Kidney glomerular epithelial cell (primary cell): ENCODE data around the gene DCAF11.

Experiments used
- DNase-seq: peaks from one replicate; lab custom pipeline; 2025; lab: John Stamatoyannopoulos, UW

DCAF11 gene

GRCh38 chr14:24139272-24139934 is 24.8 kb downstream of the DCAF11 start:
- no peak for DNase-seq

GRCh38 chr14:24141097-24141880 is 26.7 kb downstream of the DCAF11 start, which contains the start of gene EMC9:
Gene EMC9 (minus strand): TSS chr14:24141591. CDS start chr14:24141304, 287 bp downstream.
- DNase-seq: peak; percentile 100

GRCh38 chr14:24143511-24143910 is 28.9 kb downstream of the DCAF11 start:
- DNase-seq: no peak

- no peak for DNase-seq
Measured at GRCh38 chr14:24144451-24144850, 29.9 kb downstream of the DCAF11 start.

GRCh38 chr14:24145219-24145618 is 30.6 kb downstream of the DCAF11 start:
- DNase-seq: no peak

GRCh38 chr14:24145690-24146452 is 31.3 kb downstream of the DCAF11 start:
- DNase-seq: peak; percentile 84

GRCh38 chr14:24146453-24146977 is 31.9 kb downstream of the DCAF11 start, which contains the start of gene PSME2:
Gene PSME2 (minus strand): TSS chr14:24146610. CDS start chr14:24146581, 29 bp downstream.
- peak; percentile 97 for DNase-seq

- peak; percentile 96 for DNase-seq
Measured at GRCh38 chr14:24146978-24147760, 32.6 kb downstream of the DCAF11 start, which contains the start of gene RNF31. Gene RNF31 (plus strand): TSS chr14:24147498. CDS start chr14:24147699, 201 bp downstream.

GRCh38 chr14:24147761-24148428 is 33.3 kb downstream of the DCAF11 start:
- no peak for DNase-seq

- no peak for DNase-seq
Measured at GRCh38 chr14:24149302-24149969, 34.9 kb downstream of the DCAF11 start.

GRCh38 chr14:24150061-24150460 is 35.5 kb downstream of the DCAF11 start:
- no peak for DNase-seq

GRCh38 chr14:24150567-24150966 is 36.0 kb downstream of the DCAF11 start:
- DNase-seq: no peak

GRCh38 chr14:24150993-24151392 is 36.4 kb downstream of the DCAF11 start:
- DNase-seq: no peak

GRCh38 chr14:24151404-24152080 is 37.0 kb downstream of the DCAF11 start:
- no peak for DNase-seq

- DNase-seq: no peak
Measured at GRCh38 chr14:24155100-24155499, 40.5 kb downstream of the DCAF11 start.

- no peak for DNase-seq
Measured at GRCh38 chr14:24156840-24157239, 42.3 kb downstream of the DCAF11 start.

- DNase-seq: no peak
Measured at GRCh38 chr14:24157331-24157730, 42.8 kb downstream of the DCAF11 start.

- DNase-seq: no peak
Measured at GRCh38 chr14:24159777-24160498, 45.4 kb downstream of the DCAF11 start.

GRCh38 chr14:24160499-24160849 is 45.9 kb downstream of the DCAF11 start:
- DNase-seq: no peak
